ENCODE measurements around the gene TMC8. TPM values are rescaled to one million over a fixed set of nuclear protein-coding genes. Genes with fewer than 3 reads are reported as not detected.

TMC8 gene
- total and polyA plus RNA-seq, 4 donors, result 1.3 to 14.5 (median 5.0) TPM

DNA sequence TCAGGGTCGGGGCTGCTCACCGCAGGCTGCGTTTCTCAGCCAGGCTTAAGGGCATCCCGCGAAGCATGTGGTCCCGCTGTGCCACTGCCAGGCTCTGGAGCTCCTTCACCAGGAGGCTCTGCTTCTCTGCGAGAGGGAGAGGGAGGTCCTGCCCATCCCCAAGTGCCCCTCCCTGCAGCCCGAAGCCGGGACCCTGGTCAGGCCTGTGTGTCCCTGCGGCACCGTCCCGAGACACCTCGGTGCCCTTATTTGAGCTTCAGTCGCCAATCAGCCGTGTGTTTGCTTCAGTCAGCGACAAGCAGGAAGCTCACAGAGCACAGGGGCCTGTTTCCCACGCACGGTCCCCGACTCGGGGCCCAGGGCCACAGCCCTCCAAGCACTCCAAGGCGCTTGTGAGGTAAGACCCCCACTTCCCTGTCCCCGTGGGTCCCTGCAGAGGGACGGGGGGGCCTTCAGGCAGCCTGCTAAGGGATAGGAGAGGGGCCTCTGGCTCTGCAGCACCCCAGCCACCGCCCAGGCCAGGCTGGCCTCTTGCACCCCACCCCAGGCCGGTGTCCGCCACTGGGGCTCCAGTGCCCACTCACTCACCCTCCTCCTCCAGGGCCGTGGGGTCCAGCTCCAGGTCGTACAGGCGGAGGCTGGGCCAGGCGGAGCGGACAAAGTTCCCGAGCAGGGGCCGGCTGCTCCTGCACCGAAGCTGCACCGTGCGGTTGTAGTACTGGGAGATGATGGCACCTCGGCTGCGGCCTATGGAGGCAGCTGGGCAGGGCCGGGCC is 5.2 kb upstream of the TMC8 start:
- Histone ChIP-seq H3K27me3 (ENCODE audit: control insufficient read depth in 4 of 4, insufficient read depth in 4 of 4, low read length in 3 of 4) (no peaks in the 10 kb centered on the region), H3K9ac (ENCODE audit: low read depth in 1 of 2, low read length in 2 of 2) (no peak overlapping the region), H3K9me3 (ENCODE audit: control insufficient read depth in 4 of 4, low read length in 3 of 4) (no peaks in the 10 kb centered on the region), H3K4me1 (ENCODE audit: control insufficient read depth in 4 of 4, insufficient read depth in 4 of 4, low read length in 3 of 4) (peaks cover 3 to 37% (median 14%) of the 10 kb centered on the region in 4 donors), H3K4me3 (ENCODE audit: low read depth in 1 of 3, low read length in 3 of 3) (no peak overlapping the region), H3K27ac (ENCODE audit: low read depth in 1 of 2, low read length in 2 of 2) (no peak overlapping the region), H3K36me3 (ENCODE audit: control insufficient read depth in 4 of 4, insufficient read depth in 3 of 4, low read depth in 1 of 4, low read length in 3 of 4) (peaks cover 0 to 3% (median 0%) of the 10 kb centered on the region in 4 donors)
- WGBS, result 71% methylated on average over 39 of the region's 39 CpGs
- TF ChIP-seq SP1 (IDR thresholded peaks at IDR 0.05) (no peak), NR2F2 (IDR thresholded peaks at IDR 0.05) (no peak), FOXA2 (IDR thresholded peaks at IDR 0.05) (no peak), JUND (IDR thresholded peaks at IDR 0.05) (no peak), RAD21 (IDR thresholded peaks at IDR 0.05) (no peak), HNF4G (IDR thresholded peaks at IDR 0.05) (no peak), YY1 (IDR thresholded peaks at IDR 0.05) (no peak), GABPA (IDR thresholded peaks at IDR 0.05 in 1 of 2, conservative IDR thresholded peaks at IDR 0.05 in 1 of 2) (no peak), TAF1 (conservative IDR thresholded peaks at IDR 0.05) (no peak), RXRA (IDR thresholded peaks at IDR 0.05) (no peak), FOXA1 (IDR thresholded peaks at IDR 0.05) (no peak), EGR1 (IDR thresholded peaks at IDR 0.05; ENCODE audit: low read depth in 2 of 2) (no peak)
- TF ChIP-seq, protein P1, sequence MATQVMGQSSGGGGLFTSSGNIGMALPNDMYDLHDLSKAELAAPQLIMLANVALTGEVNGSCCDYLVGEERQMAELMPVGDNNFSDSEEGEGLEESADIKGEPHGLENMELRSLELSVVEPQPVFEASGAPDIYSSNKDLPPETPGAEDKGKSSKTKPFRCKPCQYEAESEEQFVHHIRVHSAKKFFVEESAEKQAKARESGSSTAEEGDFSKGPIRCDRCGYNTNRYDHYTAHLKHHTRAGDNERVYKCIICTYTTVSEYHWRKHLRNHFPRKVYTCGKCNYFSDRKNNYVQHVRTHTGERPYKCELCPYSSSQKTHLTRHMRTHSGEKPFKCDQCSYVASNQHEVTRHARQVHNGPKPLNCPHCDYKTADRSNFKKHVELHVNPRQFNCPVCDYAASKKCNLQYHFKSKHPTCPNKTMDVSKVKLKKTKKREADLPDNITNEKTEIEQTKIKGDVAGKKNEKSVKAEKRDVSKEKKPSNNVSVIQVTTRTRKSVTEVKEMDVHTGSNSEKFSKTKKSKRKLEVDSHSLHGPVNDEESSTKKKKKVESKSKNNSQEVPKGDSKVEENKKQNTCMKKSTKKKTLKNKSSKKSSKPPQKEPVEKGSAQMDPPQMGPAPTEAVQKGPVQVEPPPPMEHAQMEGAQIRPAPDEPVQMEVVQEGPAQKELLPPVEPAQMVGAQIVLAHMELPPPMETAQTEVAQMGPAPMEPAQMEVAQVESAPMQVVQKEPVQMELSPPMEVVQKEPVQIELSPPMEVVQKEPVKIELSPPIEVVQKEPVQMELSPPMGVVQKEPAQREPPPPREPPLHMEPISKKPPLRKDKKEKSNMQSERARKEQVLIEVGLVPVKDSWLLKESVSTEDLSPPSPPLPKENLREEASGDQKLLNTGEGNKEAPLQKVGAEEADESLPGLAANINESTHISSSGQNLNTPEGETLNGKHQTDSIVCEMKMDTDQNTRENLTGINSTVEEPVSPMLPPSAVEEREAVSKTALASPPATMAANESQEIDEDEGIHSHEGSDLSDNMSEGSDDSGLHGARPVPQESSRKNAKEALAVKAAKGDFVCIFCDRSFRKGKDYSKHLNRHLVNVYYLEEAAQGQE (IDR thresholded peaks at IDR 0.05), result no peak
- TF ChIP-seq, protein P2, sequence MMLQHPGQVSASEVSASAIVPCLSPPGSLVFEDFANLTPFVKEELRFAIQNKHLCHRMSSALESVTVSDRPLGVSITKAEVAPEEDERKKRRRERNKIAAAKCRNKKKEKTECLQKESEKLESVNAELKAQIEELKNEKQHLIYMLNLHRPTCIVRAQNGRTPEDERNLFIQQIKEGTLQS (IDR thresholded peaks at IDR 0.05), result no peak
- TF ChIP-seq, protein P3, sequence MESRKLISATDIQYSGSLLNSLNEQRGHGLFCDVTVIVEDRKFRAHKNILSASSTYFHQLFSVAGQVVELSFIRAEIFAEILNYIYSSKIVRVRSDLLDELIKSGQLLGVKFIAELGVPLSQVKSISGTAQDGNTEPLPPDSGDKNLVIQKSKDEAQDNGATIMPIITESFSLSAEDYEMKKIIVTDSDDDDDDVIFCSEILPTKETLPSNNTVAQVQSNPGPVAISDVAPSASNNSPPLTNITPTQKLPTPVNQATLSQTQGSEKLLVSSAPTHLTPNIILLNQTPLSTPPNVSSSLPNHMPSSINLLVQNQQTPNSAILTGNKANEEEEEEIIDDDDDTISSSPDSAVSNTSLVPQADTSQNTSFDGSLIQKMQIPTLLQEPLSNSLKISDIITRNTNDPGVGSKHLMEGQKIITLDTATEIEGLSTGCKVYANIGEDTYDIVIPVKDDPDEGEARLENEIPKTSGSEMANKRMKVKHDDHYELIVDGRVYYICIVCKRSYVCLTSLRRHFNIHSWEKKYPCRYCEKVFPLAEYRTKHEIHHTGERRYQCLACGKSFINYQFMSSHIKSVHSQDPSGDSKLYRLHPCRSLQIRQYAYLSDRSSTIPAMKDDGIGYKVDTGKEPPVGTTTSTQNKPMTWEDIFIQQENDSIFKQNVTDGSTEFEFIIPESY (IDR thresholded peaks at IDR 0.05), result no peak
- TF ChIP-seq, protein P4, sequence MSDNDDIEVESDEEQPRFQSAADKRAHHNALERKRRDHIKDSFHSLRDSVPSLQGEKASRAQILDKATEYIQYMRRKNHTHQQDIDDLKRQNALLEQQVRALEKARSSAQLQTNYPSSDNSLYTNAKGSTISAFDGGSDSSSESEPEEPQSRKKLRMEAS (IDR thresholded peaks at IDR 0.05), result no peak
- no peak for DNase-seq (ENCODE audit: low spot score)

Measured in liver (tissue), 9 donors.